NCI-H524 (cell line): ENCODE measurements around the gene LCTL.
"Not testable (repeated sequence)": the region's sequence is repeated elsewhere in the genome, so short reads cannot be mapped to it uniquely, and the experiment has no call there.

Experiments
- DNase-seq, 2 experiments: peaks; one replicate each; lab custom pipeline; 2025; lab: John Stamatoyannopoulos, UW

LCTL gene

GRCh38 chr15:66592505-66593218 lies 26.9 kb upstream of the LCTL start:
- no peak for DNase-seq

GRCh38 chr15:66591322-66591862 lies 25.6 kb upstream of the LCTL start:
- no peak for DNase-seq

- DNase-seq, result no peak
Observed at GRCh38 chr15:66590435-66590834, 24.6 kb upstream of the LCTL start.

- not testable (repeated sequence) for DNase-seq
Observed at GRCh38 chr15:66589429-66589828, 23.6 kb upstream of the LCTL start.

GRCh38 chr15:66588971-66589370 lies 23.2 kb upstream of the LCTL start:
- DNase-seq, result no peak

- DNase-seq, result no peak
Observed at GRCh38 chr15:66588537-66588936, 22.7 kb upstream of the LCTL start.

- no peak for DNase-seq
Observed at GRCh38 chr15:66587749-66588148, 22.0 kb upstream of the LCTL start.

GRCh38 chr15:66587020-66587419 lies 21.2 kb upstream of the LCTL start:
- DNase-seq, result no peak

GRCh38 chr15:66586155-66586976 lies 20.6 kb upstream of the LCTL start:
- peak in 1 of 2 experiments; percentile 27 for DNase-seq

GRCh38 chr15:66581972-66582537 lies 16.3 kb upstream of the LCTL start:
- DNase-seq, result no peak

- no peak for DNase-seq
Observed at GRCh38 chr15:66580643-66581042, 14.8 kb upstream of the LCTL start.

GRCh38 chr15:66578286-66578875 lies 12.6 kb upstream of the LCTL start:
- no peak for DNase-seq

- no peak for DNase-seq
Observed at GRCh38 chr15:66574596-66574950, 8.8 kb upstream of the LCTL start.

- no peak for DNase-seq
Observed at GRCh38 chr15:66573719-66574595, 8.2 kb upstream of the LCTL start.

GRCh38 chr15:66573348-66573718 lies 7.5 kb upstream of the LCTL start:
- no peak for DNase-seq

- no peak for DNase-seq
Observed at GRCh38 chr15:66572146-66572545, 6.3 kb upstream of the LCTL start.

GRCh38 chr15:66570842-66571478 lies 5.2 kb upstream of the LCTL start:
- no peak for DNase-seq

GRCh38 chr15:66570327-66570726 lies 4.5 kb upstream of the LCTL start:
- DNase-seq, result no peak

- no peak for DNase-seq
Observed at GRCh38 chr15:66569461-66570137, 3.8 kb upstream of the LCTL start.

GRCh38 chr15:66567897-66568296 lies 2.1 kb upstream of the LCTL start:
- no peak for DNase-seq
